Measurements from ENCODE around the gene MUC22. TPM values are rescaled to one million over a fixed set of nuclear protein-coding genes. Genes with fewer than 3 reads are reported as not detected.
"Not testable (repeated sequence)": the region's sequence is repeated elsewhere in the genome, so short reads cannot be mapped to it uniquely, and the experiment has no call there.

The MUC22 gene
- total and polyA plus RNA-seq, 11 donors, result 0.01 to 0.49 (median 0.20) TPM; not detected in 1

DNA sequence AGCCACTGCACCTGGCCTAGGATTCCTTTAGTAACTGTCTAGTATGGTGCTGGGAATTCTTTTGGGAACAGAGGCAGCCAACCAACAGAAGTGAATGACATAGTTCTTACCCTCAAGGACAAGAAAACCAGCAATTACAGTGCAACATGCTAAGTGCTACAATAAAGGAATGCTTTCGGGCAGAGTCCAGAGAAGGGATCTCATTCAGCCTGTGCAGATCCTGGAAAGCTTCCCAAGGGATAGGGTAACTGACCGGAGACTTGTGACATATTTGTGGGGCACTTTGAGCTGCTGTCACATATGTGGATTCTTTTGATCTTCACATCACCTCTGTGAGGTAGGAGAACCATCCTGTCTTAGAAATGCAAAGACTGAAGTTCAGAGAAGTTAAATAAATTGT is 55.3 kb downstream of the MUC22 start:
- no peaks in the 10 kb centered on the region for H3K36me3 ChIP-seq
- no peaks in the 10 kb centered on the region for H3K9me3 ChIP-seq
- ATAC-seq, result no peak
- no peak for DNase-seq
- intact Hi-C loops (cut with DNase I), result no loop called here
- no peaks in the 10 kb centered on the region for H3K4me1 ChIP-seq
- H3K27ac ChIP-seq, result no peak overlapping the region
- no peak overlapping the region for H3K4me3 ChIP-seq
- WGBS, 4 donors, result 33 to 80% (median 48%) methylated on average over 2 of the region's 2 CpGs
- H3K27me3 ChIP-seq, result peaks cover 0 to 5% (median 0%) of the 10 kb centered on the region in 9 donors
- TF ChIP-seq POLR2A (IDR thresholded peaks at IDR 0.05), result no peak
- TF ChIP-seq, protein P1, sequence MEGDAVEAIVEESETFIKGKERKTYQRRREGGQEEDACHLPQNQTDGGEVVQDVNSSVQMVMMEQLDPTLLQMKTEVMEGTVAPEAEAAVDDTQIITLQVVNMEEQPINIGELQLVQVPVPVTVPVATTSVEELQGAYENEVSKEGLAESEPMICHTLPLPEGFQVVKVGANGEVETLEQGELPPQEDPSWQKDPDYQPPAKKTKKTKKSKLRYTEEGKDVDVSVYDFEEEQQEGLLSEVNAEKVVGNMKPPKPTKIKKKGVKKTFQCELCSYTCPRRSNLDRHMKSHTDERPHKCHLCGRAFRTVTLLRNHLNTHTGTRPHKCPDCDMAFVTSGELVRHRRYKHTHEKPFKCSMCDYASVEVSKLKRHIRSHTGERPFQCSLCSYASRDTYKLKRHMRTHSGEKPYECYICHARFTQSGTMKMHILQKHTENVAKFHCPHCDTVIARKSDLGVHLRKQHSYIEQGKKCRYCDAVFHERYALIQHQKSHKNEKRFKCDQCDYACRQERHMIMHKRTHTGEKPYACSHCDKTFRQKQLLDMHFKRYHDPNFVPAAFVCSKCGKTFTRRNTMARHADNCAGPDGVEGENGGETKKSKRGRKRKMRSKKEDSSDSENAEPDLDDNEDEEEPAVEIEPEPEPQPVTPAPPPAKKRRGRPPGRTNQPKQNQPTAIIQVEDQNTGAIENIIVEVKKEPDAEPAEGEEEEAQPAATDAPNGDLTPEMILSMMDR (IDR thresholded peaks at IDR 0.05), result no peak

DNA sequence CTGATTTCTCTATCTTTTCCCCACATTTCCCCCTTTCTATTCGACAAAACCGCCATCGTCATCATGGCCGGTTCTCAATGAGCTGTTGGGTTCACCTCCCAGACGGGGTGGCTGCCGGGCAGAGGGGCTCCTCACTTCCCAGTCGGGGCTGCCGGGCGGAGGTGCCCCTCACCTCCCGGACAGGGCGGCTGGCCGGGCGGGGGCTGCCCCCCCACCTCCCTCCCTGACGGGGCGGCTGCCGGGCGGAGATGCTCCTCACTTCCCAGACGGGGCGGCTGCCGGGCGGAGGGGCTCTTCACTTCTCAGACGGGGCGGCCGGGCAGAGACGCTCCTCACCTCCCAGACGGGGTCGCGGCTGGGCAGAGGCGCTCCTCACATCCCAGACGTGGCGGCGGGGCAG is 56.8 kb downstream of the MUC22 start:
- H3K27me3 ChIP-seq; H3K27ac ChIP-seq; ATAC-seq; H3K9me3 ChIP-seq; H3K4me1 ChIP-seq; intact Hi-C loops (cut with DNase I); DNase-seq; H3K4me3 ChIP-seq; H3K36me3 ChIP-seq: not testable (repeated sequence)
- WGBS, 4 donors, result 81 to 96% (median 92%) methylated on average over 13 to 26 of the region's 32 CpGs

DNA sequence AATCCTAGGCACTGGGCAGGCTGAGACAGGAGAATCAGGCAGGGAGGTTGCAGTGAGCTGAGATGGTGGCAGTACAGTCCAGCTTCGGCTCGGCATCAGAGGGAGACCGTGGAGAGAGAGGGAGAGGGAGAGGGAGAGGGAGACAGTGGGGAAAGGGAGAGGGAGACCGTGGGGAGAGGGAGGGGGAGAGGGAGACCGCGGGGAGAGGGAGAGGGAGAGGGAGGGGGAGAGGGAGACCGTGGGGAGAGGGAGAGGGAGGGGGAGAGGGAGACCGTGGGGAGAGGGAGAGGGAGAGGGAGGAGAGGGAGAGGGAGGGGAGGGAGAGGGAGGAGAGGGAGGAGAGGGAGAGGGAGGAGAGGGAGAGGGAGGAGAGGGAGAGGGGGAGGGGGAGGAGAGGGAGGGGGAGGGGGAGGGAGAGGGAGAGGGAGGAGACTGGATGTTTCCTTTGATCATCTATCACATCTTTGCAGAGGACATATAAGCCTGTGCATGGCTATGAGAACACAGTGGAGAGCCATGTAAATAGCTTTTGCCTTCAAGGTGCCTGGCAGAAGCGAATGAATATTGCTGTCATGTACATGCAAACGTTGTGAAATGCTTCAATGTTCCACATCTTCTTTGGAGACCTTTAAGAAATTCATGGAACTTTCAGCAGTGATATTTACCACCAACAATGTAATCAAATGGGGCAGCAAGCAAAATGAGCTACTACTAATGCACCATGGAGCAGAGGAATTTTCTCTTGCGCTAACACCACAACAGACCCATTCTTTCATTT is 57.8 kb downstream of the MUC22 start:
- 72 to 86% (median 76%) methylated on average over 6 to 9 of the region's 11 CpGs for whole genome bisulfite sequencing, 4 donors
- not testable (repeated sequence) for H3K36me3 ChIP-seq, H3K4me1 ChIP-seq, ATAC-seq, H3K9me3 ChIP-seq, H3K27ac ChIP-seq, H3K27me3 ChIP-seq, H3K4me3 ChIP-seq, DNase-seq
- intact Hi-C loops (cut with DNase I), result loop anchor here in 5 of 10 donors (2.0 kb wide), 2 partner anchors 151 to 153 kb away; partner anchors contain the start of gene VARS2 (in 4 of the 5)

DNA sequence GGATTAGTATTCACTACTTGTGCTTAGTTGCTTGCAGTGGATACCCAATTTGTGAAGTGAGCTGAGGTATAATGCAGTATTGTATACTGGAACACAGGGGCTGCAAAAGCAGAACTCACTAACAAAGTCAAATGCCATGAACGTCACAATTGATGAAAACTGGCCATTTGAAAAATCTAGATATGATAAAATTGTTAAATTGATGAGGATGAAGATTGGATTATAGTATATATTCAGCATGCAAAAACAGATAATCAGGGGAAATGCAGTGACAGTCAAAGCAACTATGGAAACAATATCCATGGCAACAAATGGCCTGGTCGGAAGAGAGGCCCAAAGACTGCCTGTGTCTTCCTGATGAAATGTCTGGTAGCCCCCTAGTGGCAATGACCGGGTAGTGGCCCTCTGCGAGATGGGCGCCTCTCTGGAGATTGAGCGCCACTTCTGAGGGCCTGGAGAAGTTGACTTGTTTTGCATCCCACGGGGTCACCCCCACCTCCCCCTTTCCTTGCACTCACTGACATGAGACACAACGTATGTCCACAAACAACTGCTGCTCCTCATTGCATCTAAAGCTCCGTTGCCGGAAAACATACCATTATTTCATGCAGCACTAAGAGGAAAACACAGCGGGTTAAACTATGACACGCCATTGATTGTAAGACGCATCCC is 58.5 kb downstream of the MUC22 start:
- intact Hi-C loops (cut with DNase I), result loop anchor here in 6 of 10 donors (1.0 to 2.0 kb wide), 3 partner anchors 152 to 154 kb away; partner anchors contain the start of gene VARS2 (in 4 of the 6)
- DNase-seq (peak; percentile 59 to 85 (median 76)), ATAC-seq (peak; percentile 74 to 92 (median 90))
- H3K4me3 ChIP-seq, result no peak overlapping the region
- no peaks in the 10 kb centered on the region for H3K27me3 ChIP-seq
- TF ChIP-seq, protein P1 (IDR thresholded peaks at IDR 0.05), result peak; percentile 72 to 95 (median 87)
- no peak for TF ChIP-seq POLR2A (IDR thresholded peaks at IDR 0.05)
- no peak overlapping the region for H3K27ac ChIP-seq
- no peaks in the 10 kb centered on the region for H3K36me3 ChIP-seq
- no peaks in the 10 kb centered on the region for H3K9me3 ChIP-seq
- peaks cover 0 to 9% (median 0%) of the 10 kb centered on the region in 12 donors for H3K4me1 ChIP-seq
- 49 to 56% (median 52%) methylated on average over 13 of the region's 13 CpGs for WGBS, 4 donors

DNA sequence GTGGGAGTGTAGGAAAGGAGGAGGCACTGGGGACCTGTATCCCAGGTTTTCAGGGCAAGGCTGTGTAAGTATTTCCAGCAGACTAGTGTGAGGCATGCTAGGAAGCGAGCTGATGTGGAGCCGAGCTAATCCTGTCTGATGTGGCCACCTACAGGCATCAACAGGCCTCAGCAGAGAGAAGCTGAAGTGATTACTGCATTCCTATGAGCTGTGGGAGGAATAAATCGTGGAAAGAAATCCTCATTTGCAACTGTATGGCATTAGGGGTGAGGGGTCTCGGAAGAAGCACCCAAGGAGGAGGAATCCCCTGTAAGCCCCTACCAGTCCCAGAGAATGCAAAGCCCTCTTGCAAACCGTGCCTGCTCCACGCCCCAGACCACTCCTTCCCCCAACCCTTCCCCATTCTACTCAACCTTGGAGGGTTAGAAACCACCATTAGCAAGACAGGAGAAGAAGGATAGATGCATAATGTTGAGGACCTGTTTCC is 60.5 kb downstream of the MUC22 start:
- no peak overlapping the region for H3K27ac ChIP-seq
- H3K4me1 ChIP-seq, result peaks cover 0 to 9% (median 0%) of the 10 kb centered on the region in 12 donors
- ATAC-seq (peak; percentile 59 to 91 (median 89)), DNase-seq (peak in 4 of 5 donors; percentile 18 to 47 (median 29))
- H3K36me3 ChIP-seq, result no peaks in the 10 kb centered on the region
- no peak overlapping the region for H3K4me3 ChIP-seq
- WGBS, 4 donors, result 36 to 46% (median 43%) methylated on average over 6 of the region's 6 CpGs
- H3K27me3 ChIP-seq, result no peaks in the 10 kb centered on the region
- intact Hi-C loops (cut with DNase I), result loop anchor here in 3 of 10 donors (1.0 to 10.0 kb wide), 5 partner anchors 153 to 326 kb away; partner anchors contain the start of genes FLOT1 (in 1 of the 3), IER3 (in 1 of the 3) and VARS2 (in 1 of the 3)
- TF ChIP-seq, protein P1 (IDR thresholded peaks at IDR 0.05), result peak; percentile 9 to 61 (median 37)
- no peak for TF ChIP-seq POLR2A (IDR thresholded peaks at IDR 0.05)
- no peaks in the 10 kb centered on the region for H3K9me3 ChIP-seq
